Activated CD4-positive, alpha-beta T cell treated with anti-CD3 and anti-CD28 coated beads for 36 hours (primary cell): ENCODE data around the gene PPP4R2. TPM values are rescaled to one million over a fixed set of nuclear protein-coding genes. Genes with fewer than 3 reads are reported as not detected.
A peak's percentile ranks its signal among the peaks of the same experiment; 100 is the strongest.

Experiments
- ATAC-seq: fragments of 200-7000 bp; cut with Tn5 transposase; one replicate; pipeline ENCODE4 v1.10.0; 2021; ENCODE audit warnings: mild to moderate bottlenecking, moderate library complexity
- CTCF ChIA-PET: fragments of 350-600 bp; sonication (Branson Sonifier 250); formaldehyde crosslinking; loops from one replicate; lab custom pipeline; 2021; ENCODE audit warnings: antibody characterized with exemption; lab: Charles Lee
- POLR2A ChIA-PET: fragments of 350-600 bp; sonication (Branson Sonifier 250); formaldehyde crosslinking; loops from one replicate; lab custom pipeline; 2021; ENCODE audit warnings: antibody characterized with exemption, inconsistent platforms; lab: Charles Lee
- DNase-seq: peaks from one replicate; pipeline ENCODE4 v3.0.0-alpha.2; 2020
- H3K27ac Mint-ChIP-seq: one replicate; pipeline ENCODE4 v1.8.0; 2021; ENCODE audit warnings: mixed read lengths
- H3K27me3 Mint-ChIP-seq: one replicate; pipeline ENCODE4 v1.8.0; 2021; ENCODE audit warnings: mixed read lengths
- H3K36me3 Mint-ChIP-seq: one replicate; pipeline ENCODE4 v1.8.0; 2021; ENCODE audit warnings: low read depth, mixed read lengths
- H3K4me1 Mint-ChIP-seq: one replicate; pipeline ENCODE4 v1.8.0; 2021; ENCODE audit warnings: mixed read lengths
- H3K4me3 Mint-ChIP-seq: one replicate; pipeline ENCODE4 v1.8.0; 2021; ENCODE audit warnings: mild to moderate bottlenecking, moderate library complexity, mixed read lengths
- H3K9me3 Mint-ChIP-seq: one replicate; pipeline ENCODE4 v1.8.0; 2021; ENCODE audit warnings: low read depth, mixed read lengths
- intact Hi-C, 2 experiments: fragments of 100-400 bp; cut with DNase I in 1 of 2; cut with micrococcal nuclease in 1 of 2; formaldehyde crosslinking; loops; one replicate each; pipeline versions ENCODE4 v1.14.2 to v1.15.1; 2022 to 2024; cut with DNase I, micrococcal nuclease
- total RNA-seq, 2 experiments: library from RNA; stranded (reverse); gene quantifications; one replicate each; pipeline ENCODE4 v1.2.3, GENCODE V29; 2021

Gene PPP4R2
- total RNA-seq, 2 experiments from 2014 or later, result 75.1 to 91.5 TPM

- Mint-ChIP-seq H3K27me3 (no peaks in the 10 kb centered on the region), H3K4me3 (no peak overlapping the region), H3K9me3 (no peaks in the 10 kb centered on the region), H3K27ac (peak overlapping the region; percentile 48), H3K4me1 (peaks cover 73% of the 10 kb centered on the region), H3K36me3 (peaks cover 28% of the 10 kb centered on the region)
- ChIA-PET CTCF (interaction anchor here (0.5 to 2.3 kb wide), 3 partner anchors 14 to 584 kb away, joined by 3 to 12 read pairs (median 8); no protein-coding TSS in a partner anchor), POLR2A (no interaction called here)
- intact Hi-C loops, result no loop called here
- DNase-seq (no peak), ATAC-seq (no peak)
Measured at GRCh38 chr3:73024836-73025235, 28.2 kb downstream of the PPP4R2 start.

GRCh38 chr3:73026111-73026759 is 29.6 kb downstream of the PPP4R2 start:
- ATAC-seq, result no peak
- no peaks in the 10 kb centered on the region for H3K9me3 Mint-ChIP-seq
- ChIA-PET POLR2A (no interaction called here), CTCF (interaction anchor here (1.3 to 2.3 kb wide), 3 partner anchors 10 to 30 kb away, joined by 5 to 12 read pairs (median 8); no protein-coding TSS in a partner anchor)
- intact Hi-C loops, result no loop called here
- DNase-seq, result no peak
- peaks cover 79% of the 10 kb centered on the region for H3K4me1 Mint-ChIP-seq
- no peaks in the 10 kb centered on the region for H3K27me3 Mint-ChIP-seq
- H3K4me3 Mint-ChIP-seq, result no peak overlapping the region
- H3K27ac Mint-ChIP-seq, result no peak overlapping the region
- H3K36me3 Mint-ChIP-seq, result peaks cover 28% of the 10 kb centered on the region

- no peaks in the 10 kb centered on the region for H3K9me3 Mint-ChIP-seq
- ChIA-PET POLR2A (no interaction called here), CTCF (interaction anchor here (1.3 kb wide), 1 partner anchor 10 kb away, joined by 5 read pairs; no protein-coding TSS in a partner anchor)
- H3K27me3 Mint-ChIP-seq, result no peaks in the 10 kb centered on the region
- intact Hi-C loops, result no loop called here
- peaks cover 82% of the 10 kb centered on the region for H3K4me1 Mint-ChIP-seq
- H3K36me3 Mint-ChIP-seq, result peaks cover 28% of the 10 kb centered on the region
- no peak overlapping the region for H3K4me3 Mint-ChIP-seq
- no peak overlapping the region for H3K27ac Mint-ChIP-seq
- no peak for DNase-seq
- ATAC-seq, result no peak
Measured at GRCh38 chr3:73026760-73027113, 30.1 kb downstream of the PPP4R2 start.

GRCh38 chr3:73028803-73029202 is 32.2 kb downstream of the PPP4R2 start:
- ATAC-seq (peak; percentile 42), DNase-seq (no peak)
- peaks cover 32% of the 10 kb centered on the region for H3K36me3 Mint-ChIP-seq
- H3K9me3 Mint-ChIP-seq, result no peaks in the 10 kb centered on the region
- ChIA-PET POLR2A (no interaction called here), CTCF (interaction anchor here (1.0 to 2.2 kb wide), 2 partner anchors 20 to 27 kb away, joined by 5 to 8 read pairs; no protein-coding TSS in a partner anchor)
- intact Hi-C loops, result loop anchor here (1.0 kb wide), 5 partner anchors 9 to 52 kb away; no protein-coding TSS in a partner anchor
- H3K27me3 Mint-ChIP-seq, result no peaks in the 10 kb centered on the region
- H3K4me3 Mint-ChIP-seq, result peak overlapping the region; percentile 2
- H3K4me1 Mint-ChIP-seq, result peaks cover 87% of the 10 kb centered on the region
- H3K27ac Mint-ChIP-seq, result peak overlapping the region; percentile 82

- H3K4me1 Mint-ChIP-seq, result peaks cover 89% of the 10 kb centered on the region
- no peaks in the 10 kb centered on the region for H3K27me3 Mint-ChIP-seq
- H3K36me3 Mint-ChIP-seq, result peaks cover 35% of the 10 kb centered on the region
- H3K9me3 Mint-ChIP-seq, result no peaks in the 10 kb centered on the region
- ChIA-PET POLR2A (interaction anchor here (0.6 kb wide), 1 partner anchor 10 kb away, joined by 3 read pairs; no protein-coding TSS in a partner anchor), CTCF (interaction anchor here (1.0 to 2.2 kb wide), 2 partner anchors 21 to 27 kb away, joined by 5 to 8 read pairs; no protein-coding TSS in a partner anchor)
- H3K27ac Mint-ChIP-seq, result peak overlapping the region; percentile 82
- DNase-seq, result no peak
- H3K4me3 Mint-ChIP-seq, result peak overlapping the region; percentile 2
- peak; percentile 94 for ATAC-seq
- intact Hi-C loops, result loop anchor here (1.0 kb wide), 5 partner anchors 9 to 52 kb away; no protein-coding TSS in a partner anchor
Measured at GRCh38 chr3:73029321-73029796, 32.7 kb downstream of the PPP4R2 start.

GRCh38 chr3:73030073-73030597 is 33.5 kb downstream of the PPP4R2 start:
- H3K27me3 Mint-ChIP-seq, result no peaks in the 10 kb centered on the region
- H3K4me3 Mint-ChIP-seq, result no peak overlapping the region
- POLR2A ChIA-PET, result no interaction called here
- ATAC-seq (no peak), DNase-seq (no peak)
- intact Hi-C loops, result no loop called here
- H3K4me1 Mint-ChIP-seq, result peaks cover 90% of the 10 kb centered on the region
- H3K9me3 Mint-ChIP-seq, result no peaks in the 10 kb centered on the region
- H3K27ac Mint-ChIP-seq, result peak overlapping the region; percentile 82
- peaks cover 38% of the 10 kb centered on the region for H3K36me3 Mint-ChIP-seq
- CTCF ChIA-PET, result no interaction called here

- Mint-ChIP-seq H3K4me1 (peaks cover 92% of the 10 kb centered on the region), H3K4me3 (no peak overlapping the region), H3K27ac (no peak overlapping the region), H3K36me3 (peaks cover 36% of the 10 kb centered on the region), H3K27me3 (no peaks in the 10 kb centered on the region), H3K9me3 (no peaks in the 10 kb centered on the region)
- ATAC-seq (no peak), DNase-seq (no peak)
- ChIA-PET CTCF (interaction anchor here (1.0 to 1.2 kb wide), 2 partner anchors 23 to 25 kb away, joined by 4 to 5 read pairs; no protein-coding TSS in a partner anchor), POLR2A (no interaction called here)
- intact Hi-C loops, result no loop called here
Measured at GRCh38 chr3:73031573-73032103, 35.0 kb downstream of the PPP4R2 start.

GRCh38 chr3:73036694-73037591 is 40.3 kb downstream of the PPP4R2 start:
- intact Hi-C loops, result no loop called here
- CTCF ChIA-PET, result interaction anchor here (2.6 kb wide), 1 partner anchor 19 kb away, joined by 7 read pairs; no protein-coding TSS in a partner anchor
- H3K4me1 Mint-ChIP-seq, result peaks cover 94% of the 10 kb centered on the region
- ATAC-seq (peak; percentile 24), DNase-seq (no peak)
- no peaks in the 10 kb centered on the region for H3K9me3 Mint-ChIP-seq
- H3K27me3 Mint-ChIP-seq, result no peaks in the 10 kb centered on the region
- H3K36me3 Mint-ChIP-seq, result peaks cover 36% of the 10 kb centered on the region
- H3K4me3 Mint-ChIP-seq, result no peak overlapping the region
- H3K27ac Mint-ChIP-seq, result peak overlapping the region; percentile 58
- POLR2A ChIA-PET, result no interaction called here

GRCh38 chr3:73041537-73041936 is 44.9 kb downstream of the PPP4R2 start:
- DNase-seq (no peak), ATAC-seq (no peak)
- Mint-ChIP-seq H3K4me3 (no peak overlapping the region), H3K27ac (no peak overlapping the region), H3K9me3 (no peaks in the 10 kb centered on the region), H3K4me1 (peaks cover 84% of the 10 kb centered on the region), H3K36me3 (peaks cover 25% of the 10 kb centered on the region), H3K27me3 (no peaks in the 10 kb centered on the region)
- intact Hi-C loops, result loop anchor here in 1 of 2 experiments (5.0 kb wide), 1 partner anchor 44 kb away; the partner anchor contains the start of gene PPP4R2
- CTCF ChIA-PET, result no interaction called here
- POLR2A ChIA-PET, result no interaction called here

GRCh38 chr3:73043414-73043813 is 46.8 kb downstream of the PPP4R2 start:
- no peak overlapping the region for H3K27ac Mint-ChIP-seq
- ATAC-seq (no peak), DNase-seq (no peak)
- no peak overlapping the region for H3K4me3 Mint-ChIP-seq
- no peaks in the 10 kb centered on the region for H3K27me3 Mint-ChIP-seq
- peaks cover 26% of the 10 kb centered on the region for H3K36me3 Mint-ChIP-seq
- no peaks in the 10 kb centered on the region for H3K9me3 Mint-ChIP-seq
- peaks cover 71% of the 10 kb centered on the region for H3K4me1 Mint-ChIP-seq
- intact Hi-C loops, result loop anchor here in 1 of 2 experiments (5.0 kb wide), 1 partner anchor 46 kb away; the partner anchor contains the start of gene PPP4R2
- POLR2A ChIA-PET, result no interaction called here
- CTCF ChIA-PET, result interaction anchor here (0.7 to 1.6 kb wide), 4 partner anchors 10 to 192 kb away, joined by 3 to 4 read pairs (median 3); no protein-coding TSS in a partner anchor
